ENCODE results near the gene ALDH8A1. TPM values are rescaled to one million over a fixed set of nuclear protein-coding genes. Genes with fewer than 3 reads are reported as not detected.

The ALDH8A1 gene
- total RNA-seq, result 1 to 10 TPM in 1 of 4 donors, under 1 TPM in 3; 0.24 to 1.3 (median 0.37) TPM
- polyA plus RNA-seq, result 0.23 TPM
- long read RNA-seq, donor 1, result 0 reads
- long read RNA-seq, donor 2, result 0 reads
- long read RNA-seq, donor 3, result 0 reads
- long read RNA-seq, donor 4, result 0 reads

- WGBS, result 77% methylated on average over 4 of the region's 4 CpGs
- no peak for DNase-seq
- intact Hi-C loops (cut with DNase I), result no loop called here
These were observed at the start of gene ALDH8A1 for GRCh38 chr6:134949927-134950326. ALDH8A1 (minus strand) TSS chr6:134950101; CDS start chr6:134950053, 48 bp downstream.

GRCh38 chr6:134999107-134999506 is 49.2 kb upstream of the ALDH8A1 start:
- no peak overlapping the region for H3K27ac ChIP-seq (ENCODE audit: low read length)
- no peaks in the 10 kb centered on the region for H3K27me3 ChIP-seq (ENCODE audit: control insufficient read depth, insufficient read depth)
- H3K4me1 ChIP-seq (ENCODE audit: control insufficient read depth, insufficient read depth, low read length), result no peaks in the 10 kb centered on the region
- DNase-seq (no peak), ATAC-seq (no peak)
- H3K9me3 ChIP-seq (ENCODE audit: control insufficient read depth, low read length), result no peaks in the 10 kb centered on the region
- 93% methylated on average over 1 of the region's 1 CpG for WGBS
- intact Hi-C loops (cut with DNase I), result no loop called here
- no peak overlapping the region for H3K4me3 ChIP-seq (ENCODE audit: low read length)

More at GRCh38 chr6:134949927-134950326, at the start of gene ALDH8A1:
- Histone ChIP-seq H3K27me3 (ENCODE audit: control insufficient read depth, insufficient read depth) (no peaks in the 10 kb centered on the region), H3K4me3 (ENCODE audit: low read length) (no peak within 1 kb of the TSS), H3K9me3 (ENCODE audit: control insufficient read depth, low read length) (no peaks in the 10 kb centered on the region), H3K4me1 (ENCODE audit: control insufficient read depth, insufficient read depth, low read length) (no peaks in the 10 kb centered on the region), H3K27ac (ENCODE audit: low read length) (no peak within 1 kb of the TSS)
- no peak for ATAC-seq

DNA sequence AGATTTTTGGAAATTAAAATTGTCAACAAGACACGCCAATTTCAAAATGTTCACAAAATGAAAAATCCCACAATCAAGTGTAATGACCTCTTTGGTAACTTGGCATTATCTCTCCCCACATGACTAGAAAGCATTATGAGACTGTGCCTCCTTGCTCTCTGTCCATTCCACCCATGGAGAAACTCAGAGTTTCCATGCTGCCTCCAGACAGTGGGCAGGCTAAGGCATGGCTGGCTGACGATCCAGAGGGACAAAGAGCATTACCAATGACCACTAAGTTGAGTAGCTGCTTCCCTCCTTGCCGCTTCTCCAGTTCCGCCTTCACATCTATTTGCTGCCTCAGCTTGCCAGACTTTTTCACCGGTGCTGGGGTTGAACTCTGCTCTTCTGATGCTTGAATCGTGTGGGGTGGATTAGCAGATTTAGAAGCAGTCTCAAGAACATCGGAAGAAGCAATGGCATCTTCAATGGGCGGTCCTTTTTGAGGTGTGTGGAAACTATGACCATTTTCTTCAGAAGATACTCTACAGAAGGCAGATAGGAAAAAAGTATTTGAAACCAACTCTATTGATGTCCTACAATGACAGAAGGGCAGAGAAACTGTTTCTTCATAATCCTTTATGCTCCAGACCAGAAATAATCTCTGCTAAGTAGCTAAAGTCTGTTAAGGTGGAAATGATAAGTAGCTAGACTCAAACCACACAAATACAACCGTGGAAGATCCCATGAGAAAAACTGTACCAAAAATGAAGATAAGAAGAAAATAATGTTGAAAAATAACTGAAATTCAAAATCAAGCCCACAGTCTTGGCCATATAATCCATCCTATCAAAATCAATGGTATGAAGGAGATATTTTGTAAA is 47.5 kb upstream of the ALDH8A1 start:
- Histone ChIP-seq H3K9me3 (ENCODE audit: control insufficient read depth, low read length) (no peaks in the 10 kb centered on the region), H3K27ac (ENCODE audit: low read length) (no peak overlapping the region), H3K4me1 (ENCODE audit: control insufficient read depth, insufficient read depth, low read length) (no peaks in the 10 kb centered on the region), H3K4me3 (ENCODE audit: low read length) (no peak overlapping the region), H3K27me3 (ENCODE audit: control insufficient read depth, insufficient read depth) (no peaks in the 10 kb centered on the region)
- ATAC-seq, result no peak
- no peak for DNase-seq
- WGBS, result 91% methylated on average over 9 of the region's 9 CpGs
- intact Hi-C loops (cut with DNase I), result no loop called here

DNA sequence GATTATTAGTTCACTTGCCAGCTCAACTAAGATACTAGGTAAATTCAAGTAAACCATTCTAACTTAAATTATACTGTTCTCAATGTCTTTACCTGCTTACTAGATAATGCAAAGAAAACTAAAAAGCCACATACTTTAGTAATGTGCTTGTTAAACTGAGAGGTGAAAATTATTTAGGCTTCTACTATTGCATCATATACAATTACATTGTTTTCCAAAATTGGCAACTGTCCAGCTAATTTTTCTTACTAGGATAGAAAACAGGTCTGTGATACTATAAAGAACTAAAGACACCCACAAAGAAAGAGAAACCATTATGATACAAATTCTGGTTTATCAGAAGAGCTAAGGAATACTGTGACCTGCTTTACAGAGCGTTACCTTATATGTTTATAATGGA is 45.6 kb upstream of the ALDH8A1 start:
- Histone ChIP-seq H3K27me3 (ENCODE audit: control insufficient read depth, insufficient read depth) (no peaks in the 10 kb centered on the region), H3K27ac (ENCODE audit: low read length) (no peak overlapping the region), H3K4me3 (ENCODE audit: low read length) (no peak overlapping the region), H3K4me1 (ENCODE audit: control insufficient read depth, insufficient read depth, low read length) (no peaks in the 10 kb centered on the region), H3K9me3 (ENCODE audit: control insufficient read depth, low read length) (no peaks in the 10 kb centered on the region)
- WGBS, result 93% methylated on average over 1 of the region's 1 CpG
- intact Hi-C loops (cut with DNase I), result no loop called here
- ATAC-seq (no peak), DNase-seq (no peak)

GRCh38 chr6:134994431-134994830 is 44.5 kb upstream of the ALDH8A1 start:
- Histone ChIP-seq H3K4me3 (ENCODE audit: low read length) (no peak overlapping the region), H3K27me3 (ENCODE audit: control insufficient read depth, insufficient read depth) (no peaks in the 10 kb centered on the region), H3K9me3 (ENCODE audit: control insufficient read depth, low read length) (no peaks in the 10 kb centered on the region), H3K4me1 (ENCODE audit: control insufficient read depth, insufficient read depth, low read length) (no peaks in the 10 kb centered on the region), H3K27ac (ENCODE audit: low read length) (no peak overlapping the region)
- no peak for ATAC-seq
- intact Hi-C loops (cut with DNase I), result no loop called here
- DNase-seq, result no peak

DNA sequence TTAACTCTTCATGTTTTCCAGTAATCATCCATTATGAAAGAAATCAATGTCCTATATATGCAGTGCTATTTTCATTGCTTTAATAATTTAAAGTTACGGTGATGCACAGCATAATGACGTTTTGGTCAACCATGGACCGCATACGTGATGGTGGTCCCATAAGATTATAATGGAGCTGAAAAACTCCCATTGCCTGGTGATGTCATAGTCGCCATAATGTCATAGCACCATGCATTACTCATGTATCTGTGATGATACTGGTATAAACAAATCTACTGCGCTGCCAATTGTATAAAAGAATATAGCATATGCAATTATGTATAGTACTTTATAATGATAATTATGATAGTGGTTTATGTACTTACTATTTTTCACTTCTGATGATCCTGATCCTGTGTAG is 42.3 kb upstream of the ALDH8A1 start:
- intact Hi-C loops (cut with DNase I), result no loop called here
- Histone ChIP-seq H3K4me3 (ENCODE audit: low read length) (no peak overlapping the region), H3K27me3 (ENCODE audit: control insufficient read depth, insufficient read depth) (no peaks in the 10 kb centered on the region), H3K27ac (ENCODE audit: low read length) (no peak overlapping the region), H3K4me1 (ENCODE audit: control insufficient read depth, insufficient read depth, low read length) (no peaks in the 10 kb centered on the region), H3K9me3 (ENCODE audit: control insufficient read depth, low read length) (no peaks in the 10 kb centered on the region)
- DNase-seq (no peak), ATAC-seq (no peak)
- 96% methylated on average over 6 of the region's 6 CpGs for WGBS

GRCh38 chr6:134990262-134990661 is 40.4 kb upstream of the ALDH8A1 start:
- Histone ChIP-seq H3K4me1 (ENCODE audit: control insufficient read depth, insufficient read depth, low read length) (no peaks in the 10 kb centered on the region), H3K4me3 (ENCODE audit: low read length) (no peak overlapping the region), H3K27me3 (ENCODE audit: control insufficient read depth, insufficient read depth) (no peaks in the 10 kb centered on the region), H3K9me3 (ENCODE audit: control insufficient read depth, low read length) (no peaks in the 10 kb centered on the region), H3K27ac (ENCODE audit: low read length) (no peak overlapping the region)
- DNase-seq, result no peak
- intact Hi-C loops (cut with DNase I), result no loop called here
- no peak for ATAC-seq
- WGBS, result 91% methylated on average over 3 of the region's 3 CpGs

DNA sequence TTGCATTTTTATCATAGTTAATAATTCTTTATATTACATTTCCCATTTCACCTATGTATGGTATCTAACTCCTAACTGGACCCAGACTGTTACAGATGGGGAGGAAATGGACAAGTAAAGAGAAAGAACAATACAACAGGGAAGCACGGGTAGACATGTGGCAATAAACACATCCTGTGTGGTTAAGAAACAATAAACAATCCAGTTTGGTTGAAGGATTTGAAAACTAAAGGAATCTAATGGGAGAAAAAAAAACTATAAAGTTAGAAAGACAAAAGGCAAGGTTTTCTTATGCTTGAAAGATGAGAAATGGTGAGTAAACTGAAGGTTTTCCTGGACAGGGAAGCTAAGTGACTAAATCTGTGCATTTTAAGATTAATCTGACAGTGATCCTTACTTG is 34.9 kb upstream of the ALDH8A1 start:
- ATAC-seq (no peak), DNase-seq (no peak)
- no peaks in the 10 kb centered on the region for H3K27me3 ChIP-seq (ENCODE audit: control insufficient read depth, insufficient read depth)
- 49% methylated on average over 1 of the region's 1 CpG for WGBS
- H3K4me1 ChIP-seq (ENCODE audit: control insufficient read depth, insufficient read depth, low read length), result no peaks in the 10 kb centered on the region
- H3K27ac ChIP-seq (ENCODE audit: low read length), result no peak overlapping the region
- no peak overlapping the region for H3K4me3 ChIP-seq (ENCODE audit: low read length)
- H3K9me3 ChIP-seq (ENCODE audit: control insufficient read depth, low read length), result no peaks in the 10 kb centered on the region
- intact Hi-C loops (cut with DNase I), result no loop called here

- Histone ChIP-seq H3K27me3 (ENCODE audit: control insufficient read depth, insufficient read depth) (no peaks in the 10 kb centered on the region), H3K4me3 (ENCODE audit: low read length) (no peak overlapping the region), H3K27ac (ENCODE audit: low read length) (no peak overlapping the region), H3K4me1 (ENCODE audit: control insufficient read depth, insufficient read depth, low read length) (no peaks in the 10 kb centered on the region), H3K9me3 (ENCODE audit: control insufficient read depth, low read length) (no peaks in the 10 kb centered on the region)
- DNase-seq (no peak), ATAC-seq (no peak)
- intact Hi-C loops (cut with DNase I), result no loop called here
- WGBS, result 88% methylated on average over 2 of the region's 2 CpGs
These were observed 33.9 kb upstream of the ALDH8A1 start for GRCh38 chr6:134983823-134984222.

GRCh38 chr6:134982161-134982560 is 32.3 kb upstream of the ALDH8A1 start:
- DNase-seq, result no peak
- 92% methylated on average over 3 of the region's 3 CpGs for WGBS
- Histone ChIP-seq H3K4me1 (ENCODE audit: control insufficient read depth, insufficient read depth, low read length) (no peaks in the 10 kb centered on the region), H3K9me3 (ENCODE audit: control insufficient read depth, low read length) (no peaks in the 10 kb centered on the region), H3K27ac (ENCODE audit: low read length) (no peak overlapping the region), H3K27me3 (ENCODE audit: control insufficient read depth, insufficient read depth) (no peaks in the 10 kb centered on the region), H3K4me3 (ENCODE audit: low read length) (no peak overlapping the region)
- no peak for ATAC-seq
- intact Hi-C loops (cut with DNase I), result no loop called here

- DNase-seq (no peak), ATAC-seq (no peak)
- Histone ChIP-seq H3K4me1 (ENCODE audit: control insufficient read depth, insufficient read depth, low read length) (no peaks in the 10 kb centered on the region), H3K9me3 (ENCODE audit: control insufficient read depth, low read length) (no peaks in the 10 kb centered on the region), H3K4me3 (ENCODE audit: low read length) (no peak overlapping the region), H3K27ac (ENCODE audit: low read length) (no peak overlapping the region), H3K27me3 (ENCODE audit: control insufficient read depth, insufficient read depth) (no peaks in the 10 kb centered on the region)
- intact Hi-C loops (cut with DNase I), result no loop called here
- 67% methylated on average over 1 of the region's 1 CpG for WGBS
These were observed 30.9 kb upstream of the ALDH8A1 start for GRCh38 chr6:134980846-134981245.

Measured in right cardiac atrium (tissue), 5 donors.